GM12801 (cell line): Measurements from ENCODE around the gene CNTNAP4.

ENCODE experiments used
- TF ChIP-seq, protein P1 (sequence below): IDR thresholded peaks from one replicate; pipeline ENCODE4 v1.5.1; 2011; ENCODE audit warnings: control low read depth; ENCODE audit not compliant: insufficient read length; ENCODE audit errors: extremely low read depth

Gene CNTNAP4

DNA sequence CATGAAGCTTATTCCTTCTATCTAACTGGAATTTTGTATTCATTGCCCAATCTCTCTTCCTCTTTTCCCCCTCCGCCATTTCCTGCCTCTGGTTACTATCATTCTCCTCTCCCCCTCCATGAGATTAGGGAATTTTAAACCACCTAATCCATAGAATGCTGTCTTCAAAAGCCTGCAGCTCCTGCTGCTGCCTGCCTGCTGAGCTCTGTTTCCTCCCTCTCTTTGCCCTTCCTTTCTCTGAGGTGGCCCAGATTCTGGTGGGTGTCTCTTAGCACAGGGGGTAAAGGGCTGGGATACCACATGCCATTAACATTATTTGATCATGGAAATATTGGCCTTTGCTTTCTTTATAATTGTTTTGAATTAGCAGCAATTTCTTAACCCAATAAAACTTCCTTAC lies 241.6 kb downstream of the CNTNAP4 start:
- TF ChIP-seq, protein P1, sequence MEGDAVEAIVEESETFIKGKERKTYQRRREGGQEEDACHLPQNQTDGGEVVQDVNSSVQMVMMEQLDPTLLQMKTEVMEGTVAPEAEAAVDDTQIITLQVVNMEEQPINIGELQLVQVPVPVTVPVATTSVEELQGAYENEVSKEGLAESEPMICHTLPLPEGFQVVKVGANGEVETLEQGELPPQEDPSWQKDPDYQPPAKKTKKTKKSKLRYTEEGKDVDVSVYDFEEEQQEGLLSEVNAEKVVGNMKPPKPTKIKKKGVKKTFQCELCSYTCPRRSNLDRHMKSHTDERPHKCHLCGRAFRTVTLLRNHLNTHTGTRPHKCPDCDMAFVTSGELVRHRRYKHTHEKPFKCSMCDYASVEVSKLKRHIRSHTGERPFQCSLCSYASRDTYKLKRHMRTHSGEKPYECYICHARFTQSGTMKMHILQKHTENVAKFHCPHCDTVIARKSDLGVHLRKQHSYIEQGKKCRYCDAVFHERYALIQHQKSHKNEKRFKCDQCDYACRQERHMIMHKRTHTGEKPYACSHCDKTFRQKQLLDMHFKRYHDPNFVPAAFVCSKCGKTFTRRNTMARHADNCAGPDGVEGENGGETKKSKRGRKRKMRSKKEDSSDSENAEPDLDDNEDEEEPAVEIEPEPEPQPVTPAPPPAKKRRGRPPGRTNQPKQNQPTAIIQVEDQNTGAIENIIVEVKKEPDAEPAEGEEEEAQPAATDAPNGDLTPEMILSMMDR: no peak

- TF ChIP-seq, protein P1: no peak
These were observed 247.2 kb downstream of the CNTNAP4 start for GRCh38 chr16:76524356-76524755.

DNA sequence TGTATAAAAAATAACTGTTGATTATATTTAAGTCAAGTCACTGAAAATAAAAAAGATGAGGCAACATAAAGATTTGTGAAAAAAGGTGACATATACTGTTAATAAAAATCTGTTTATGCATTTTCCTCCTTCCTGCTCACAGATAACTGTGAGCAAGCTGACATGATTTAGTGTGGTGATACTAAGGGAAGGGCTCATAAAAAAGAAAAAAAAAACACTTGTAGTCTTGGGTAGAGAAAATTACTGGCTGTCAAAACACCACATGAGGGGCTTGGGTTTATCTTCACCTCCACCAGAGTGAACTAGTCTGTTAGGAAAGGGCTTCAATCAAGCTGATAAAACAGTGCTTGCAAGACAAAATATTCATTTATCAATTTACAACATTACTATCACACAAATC lies 247.6 kb downstream of the CNTNAP4 start:
- TF ChIP-seq, protein P1: no peak

DNA sequence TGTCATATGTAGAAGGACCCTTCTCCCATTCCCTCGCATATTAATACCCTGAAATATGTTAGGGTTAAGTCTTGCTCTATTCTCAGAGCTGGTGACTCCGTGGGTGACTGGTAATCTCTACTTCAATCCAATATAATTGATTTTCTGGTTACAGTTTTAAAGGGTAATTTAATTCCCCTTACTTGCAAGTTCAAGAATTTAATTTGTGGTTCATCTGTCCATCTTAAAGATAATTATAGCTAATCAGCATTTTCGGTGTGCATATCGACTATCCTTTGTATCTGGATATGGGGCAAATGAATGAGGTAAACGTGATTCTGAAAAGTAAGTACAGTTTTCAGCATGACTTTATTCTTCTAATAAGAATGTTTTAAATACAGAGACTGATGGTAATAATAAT lies 250.0 kb downstream of the CNTNAP4 start:
- TF ChIP-seq, protein P1: no peak

- TF ChIP-seq, protein P1: no peak
These were observed 251.9 kb downstream of the CNTNAP4 start for GRCh38 chr16:76529120-76529519.

DNA sequence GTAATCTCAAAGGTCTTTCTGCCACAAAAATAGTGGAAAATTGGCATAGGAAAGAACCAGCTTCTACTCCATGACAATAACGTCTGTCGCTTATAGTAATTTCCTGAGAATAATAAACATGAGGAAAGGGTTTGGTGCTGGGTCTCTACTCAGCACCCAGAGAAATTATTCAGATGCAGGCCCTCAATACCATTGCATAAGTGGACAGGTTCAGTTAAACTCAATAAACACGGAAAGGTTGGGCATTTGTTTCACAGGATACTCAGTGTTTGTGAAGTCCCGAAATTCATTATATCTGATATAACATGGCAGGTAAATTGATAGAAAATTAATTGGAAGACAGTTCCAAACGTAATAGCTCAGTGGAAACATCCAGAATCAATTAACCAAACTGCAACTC lies 254.0 kb downstream of the CNTNAP4 start:
- TF ChIP-seq, protein P1: no peak

DNA sequence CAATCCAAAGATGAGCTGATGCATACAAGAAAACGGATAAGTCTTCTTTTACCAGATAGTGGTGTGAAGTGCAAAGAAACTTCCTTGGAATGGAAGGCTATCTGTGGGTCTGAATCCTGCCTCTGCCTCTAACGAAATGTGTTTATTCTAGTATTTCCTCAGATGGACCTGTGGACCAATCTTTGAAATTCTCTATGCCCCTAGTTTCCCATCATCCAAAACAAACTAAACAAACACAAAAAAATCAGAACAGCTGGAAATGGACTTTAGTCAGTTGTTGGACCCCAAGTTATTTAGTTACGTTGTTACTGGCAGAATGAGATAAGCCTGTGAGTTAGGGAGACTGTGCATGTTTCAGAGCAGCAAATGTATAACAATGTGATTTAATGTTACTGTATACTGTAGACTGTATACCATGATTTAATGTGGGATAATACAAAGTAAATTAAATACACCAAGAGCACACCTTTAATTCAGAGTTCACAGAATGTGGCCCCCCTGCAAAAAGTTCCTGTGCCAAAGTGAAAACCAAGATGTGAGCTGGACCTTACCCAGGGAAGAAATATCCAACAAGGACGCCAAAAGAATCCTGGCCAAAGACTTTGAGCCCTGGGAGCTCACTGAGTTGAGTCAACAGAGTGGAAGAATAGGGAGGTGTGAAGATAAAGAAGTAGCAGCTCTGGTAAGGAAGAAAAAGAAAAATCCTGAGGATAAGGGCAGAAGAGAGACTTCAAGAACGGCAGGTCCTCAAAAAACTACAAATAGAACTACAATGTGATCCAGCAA lies 255.2 kb downstream of the CNTNAP4 start:
- TF ChIP-seq, protein P1: no peak
